ENCODE measurements around the gene REXO5.

DNA sequence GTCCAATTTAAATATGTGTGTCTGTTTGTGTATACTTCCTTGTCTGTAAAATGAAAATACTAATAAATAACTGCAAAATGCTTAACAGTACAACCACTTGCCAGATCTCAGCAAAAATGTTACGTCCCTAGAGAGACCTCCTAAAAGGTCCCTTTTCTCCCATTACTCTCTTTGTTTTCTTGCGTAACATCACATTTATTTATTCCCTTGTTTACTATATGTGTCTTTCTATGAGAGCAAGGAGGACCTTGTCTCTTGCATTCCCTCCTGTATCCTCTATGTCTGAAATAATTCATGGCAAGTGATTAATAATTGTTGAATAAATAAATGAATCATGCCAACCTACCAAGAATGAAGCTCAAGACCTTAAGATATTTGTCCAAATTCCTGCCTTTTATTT, 40.6 kb upstream of the REXO5 start:
- no peak for TF ChIP-seq SUZ12 (IDR thresholded peaks at IDR 0.05; ENCODE audit: unreplicated experiment)
- no peak for TF ChIP-seq RFX5 (IDR thresholded peaks at IDR 0.05; ENCODE audit: low read depth, low read length)
- no peak for TF ChIP-seq BACH1 (IDR thresholded peaks at IDR 0.05; ENCODE audit: borderline replicate concordance)
- TF ChIP-seq, protein P1, sequence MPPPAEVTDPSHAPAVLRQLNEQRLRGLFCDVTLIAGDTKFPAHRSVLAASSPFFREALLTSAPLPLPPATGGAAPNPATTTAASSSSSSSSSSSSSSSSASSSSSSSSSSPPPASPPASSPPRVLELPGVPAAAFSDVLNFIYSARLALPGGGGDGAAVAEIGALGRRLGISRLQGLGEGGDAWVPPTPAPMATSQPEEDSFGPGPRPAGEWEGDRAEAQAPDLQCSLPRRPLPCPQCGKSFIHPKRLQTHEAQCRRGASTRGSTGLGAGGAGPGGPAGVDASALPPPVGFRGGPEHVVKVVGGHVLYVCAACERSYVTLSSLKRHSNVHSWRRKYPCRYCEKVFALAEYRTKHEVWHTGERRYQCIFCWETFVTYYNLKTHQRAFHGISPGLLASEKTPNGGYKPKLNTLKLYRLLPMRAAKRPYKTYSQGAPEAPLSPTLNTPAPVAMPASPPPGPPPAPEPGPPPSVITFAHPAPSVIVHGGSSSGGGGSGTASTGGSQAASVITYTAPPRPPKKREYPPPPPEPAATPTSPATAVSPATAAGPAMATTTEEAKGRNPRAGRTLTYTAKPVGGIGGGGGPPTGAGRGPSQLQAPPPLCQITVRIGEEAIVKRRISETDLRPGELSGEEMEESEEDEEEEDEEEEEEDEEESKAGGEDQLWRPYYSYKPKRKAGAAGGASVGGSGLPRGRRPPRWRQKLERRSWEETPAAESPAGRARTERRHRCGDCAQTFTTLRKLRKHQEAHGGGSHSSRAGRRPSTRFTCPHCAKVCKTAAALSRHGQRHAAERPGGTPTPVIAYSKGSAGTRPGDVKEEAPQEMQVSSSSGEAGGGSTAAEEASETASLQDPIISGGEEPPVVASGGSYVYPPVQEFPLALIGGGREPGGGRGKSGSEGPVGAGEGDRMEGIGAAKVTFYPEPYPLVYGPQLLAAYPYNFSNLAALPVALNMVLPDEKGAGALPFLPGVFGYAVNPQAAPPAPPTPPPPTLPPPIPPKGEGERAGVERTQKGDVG (CRISPR knock-in tag; IDR thresholded peaks at IDR 0.05), result no peak
